ENCODE data around the gene EEF1G. TPM values are rescaled to one million over a fixed set of nuclear protein-coding genes. Genes with fewer than 3 reads are reported as not detected.

The EEF1G gene
- total RNA-seq, 4 donors from 2014 or later: 1,221 to 2,946 (median 2,495) TPM

- DNase-seq (ENCODE audit: low spot score in 2 of 2): no peak
- peaks cover 37% of the 10 kb centered on the region for H3K4me1 ChIP-seq
- no peaks in the 10 kb centered on the region for H3K9me3 ChIP-seq
- TF ChIP-seq POLR2A (IDR thresholded peaks at IDR 0.05) (no peak), POLR2AphosphoS5 (IDR thresholded peaks at IDR 0.05) (no peak), CTCF (IDR thresholded peaks at IDR 0.05) (no peak), EP300 (IDR thresholded peaks at IDR 0.05) (no peak)
- WGBS: 64% methylated on average over 11 of the region's 12 CpGs
- no peaks in the 10 kb centered on the region for H3K27me3 ChIP-seq
- peak overlapping the region; percentile 58 for H3K27ac ChIP-seq
- peaks cover 49% of the 10 kb centered on the region for H3K36me3 ChIP-seq
- H3K4me3 ChIP-seq: no peak overlapping the region
These were observed 3.5 kb upstream of the EEF1G start for GRCh38 chr11:62577046-62577714.

- TF ChIP-seq POLR2AphosphoS5 (IDR thresholded peaks at IDR 0.05): no peak
- TF ChIP-seq CTCF (IDR thresholded peaks at IDR 0.05): no peak
- TF ChIP-seq EP300 (IDR thresholded peaks at IDR 0.05): no peak
- no peak for TF ChIP-seq POLR2A (IDR thresholded peaks at IDR 0.05)
- 80% methylated on average over 14 of the region's 14 CpGs for WGBS
- peaks cover 44% of the 10 kb centered on the region for H3K4me1 ChIP-seq
- H3K36me3 ChIP-seq: peaks cover 47% of the 10 kb centered on the region
- H3K27ac ChIP-seq: peak overlapping the region; percentile 93
- no peak for DNase-seq (ENCODE audit: low spot score in 2 of 2)
- no peaks in the 10 kb centered on the region for H3K27me3 ChIP-seq
- H3K4me3 ChIP-seq: peak overlapping the region; percentile 92
- no peaks in the 10 kb centered on the region for H3K9me3 ChIP-seq
These were observed 2.1 kb upstream of the EEF1G start for GRCh38 chr11:62575837-62576236.

- peak overlapping the region; percentile 92 for H3K4me3 ChIP-seq
- no peak for TF ChIP-seq POLR2A (IDR thresholded peaks at IDR 0.05)
- TF ChIP-seq CTCF (IDR thresholded peaks at IDR 0.05): no peak
- no peak for TF ChIP-seq EP300 (IDR thresholded peaks at IDR 0.05)
- TF ChIP-seq POLR2AphosphoS5 (IDR thresholded peaks at IDR 0.05): no peak
- H3K9me3 ChIP-seq: no peaks in the 10 kb centered on the region
- H3K27me3 ChIP-seq: no peaks in the 10 kb centered on the region
- H3K4me1 ChIP-seq: peaks cover 45% of the 10 kb centered on the region
- peaks cover 53% of the 10 kb centered on the region for H3K36me3 ChIP-seq
- peak overlapping the region; percentile 93 for H3K27ac ChIP-seq
- DNase-seq (ENCODE audit: low spot score in 2 of 2): peak in 1 of 2 donors; percentile 67
- 37% methylated on average over 17 of the region's 17 CpGs for WGBS
These were observed 1.5 kb upstream of the EEF1G start for GRCh38 chr11:62575156-62575555.

- H3K27ac ChIP-seq: peak overlapping the region; percentile 93
- peak in 1 of 2 donors; percentile 65 for DNase-seq (ENCODE audit: low spot score in 2 of 2)
- no peak for TF ChIP-seq POLR2A (IDR thresholded peaks at IDR 0.05)
- no peak for TF ChIP-seq CTCF (IDR thresholded peaks at IDR 0.05)
- no peak for TF ChIP-seq POLR2AphosphoS5 (IDR thresholded peaks at IDR 0.05)
- no peak for TF ChIP-seq EP300 (IDR thresholded peaks at IDR 0.05)
- WGBS: under 1% methylated on average over 32 of the region's 33 CpGs
- H3K27me3 ChIP-seq: no peaks in the 10 kb centered on the region
- peak overlapping the region; percentile 92 for H3K4me3 ChIP-seq
- peaks cover 53% of the 10 kb centered on the region for H3K36me3 ChIP-seq
- H3K4me1 ChIP-seq: peaks cover 51% of the 10 kb centered on the region
- no peaks in the 10 kb centered on the region for H3K9me3 ChIP-seq
These were observed 826 bp upstream of the EEF1G start for GRCh38 chr11:62574363-62575071.

GRCh38 chr11:62573006-62573591, 592 bp downstream of the EEF1G start:
- TF ChIP-seq POLR2A (IDR thresholded peaks at IDR 0.05) (no peak), CTCF (IDR thresholded peaks at IDR 0.05) (no peak), POLR2AphosphoS5 (IDR thresholded peaks at IDR 0.05) (no peak), EP300 (IDR thresholded peaks at IDR 0.05) (no peak)

More at GRCh38 chr11:62573006-62573591, 592 bp downstream of the EEF1G start:
- no peak for DNase-seq (ENCODE audit: low spot score in 2 of 2)
- Histone ChIP-seq H3K4me1 (peaks cover 51% of the 10 kb centered on the region), H3K9me3 (no peaks in the 10 kb centered on the region), H3K36me3 (peaks cover 52% of the 10 kb centered on the region), H3K4me3 (peak overlapping the region; percentile 92), H3K27me3 (no peaks in the 10 kb centered on the region), H3K27ac (peak overlapping the region; percentile 69)
- WGBS: 1% methylated on average over 33 of the region's 33 CpGs
